Dermis blood vessel endothelial cell (primary cell): ENCODE measurements around the gene CD55. TPM values are rescaled to one million over a fixed set of nuclear protein-coding genes. Genes with fewer than 3 reads are reported as not detected.

Experiments
- DNase-seq: peaks from one replicate; pipeline ENCODE4 v3.0.0; 2010
- total RNA-seq: library from RNA; depleted of rRNA; stranded (reverse); fragments of >200 nt; gene quantifications from 2 replicates; pipeline ENCODE4 v1.2.3, GENCODE V29; 2014

CD55 gene
- total RNA-seq, 1 donor from 2014 or later: 87.5 TPM

DNA sequence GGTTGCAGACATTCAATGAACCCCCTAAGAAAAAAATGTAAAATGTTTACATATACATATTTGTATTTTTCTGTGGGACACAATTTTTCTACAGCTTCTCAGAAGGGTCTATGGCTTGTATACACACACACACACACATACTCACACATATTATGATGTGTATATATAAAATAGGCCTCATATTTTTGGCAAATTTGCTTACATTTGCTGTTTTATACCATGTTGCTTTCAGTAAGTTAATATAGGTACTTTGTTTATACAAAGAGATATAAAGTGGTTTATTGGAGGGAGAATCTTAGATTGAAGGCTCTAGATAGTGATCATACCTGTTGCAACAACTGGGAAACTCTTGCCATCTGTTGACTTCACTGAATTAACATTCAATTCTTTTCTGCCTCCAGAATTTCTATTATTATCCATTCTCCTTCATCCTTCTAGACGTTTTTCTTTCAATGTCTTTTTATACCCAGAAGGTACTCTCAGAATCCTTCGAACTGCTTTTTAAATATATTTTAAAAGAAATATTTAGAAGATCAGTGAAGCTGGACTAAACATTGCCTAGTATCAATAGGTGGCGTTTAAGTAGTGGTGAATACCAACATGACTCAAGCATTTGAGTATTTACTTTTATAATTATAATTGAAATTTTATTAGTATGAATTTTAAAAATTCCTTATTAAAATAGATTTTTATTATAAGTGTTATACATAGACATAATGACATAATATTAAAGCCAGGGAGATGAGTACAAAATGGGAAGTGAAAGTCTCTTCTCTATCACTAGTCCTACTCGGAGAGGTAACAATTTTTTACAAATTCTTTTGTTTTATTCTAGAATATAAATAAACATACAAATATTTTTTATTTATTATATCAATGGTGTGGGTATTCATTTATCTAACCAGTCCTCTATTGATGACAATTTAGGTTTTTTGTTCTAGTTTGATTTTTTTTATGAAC, 10.2 kb downstream of the CD55 start:
- no peak for DNase-seq

- no peak for DNase-seq
Measured at GRCh38 chr1:207333009-207333600, 11.6 kb downstream of the CD55 start.

GRCh38 chr1:207333620-207334019, 12.1 kb downstream of the CD55 start:
- DNase-seq: no peak

GRCh38 chr1:207334337-207334736, 12.9 kb downstream of the CD55 start:
- no peak for DNase-seq

GRCh38 chr1:207335138-207335537, 13.7 kb downstream of the CD55 start:
- no peak for DNase-seq

DNA sequence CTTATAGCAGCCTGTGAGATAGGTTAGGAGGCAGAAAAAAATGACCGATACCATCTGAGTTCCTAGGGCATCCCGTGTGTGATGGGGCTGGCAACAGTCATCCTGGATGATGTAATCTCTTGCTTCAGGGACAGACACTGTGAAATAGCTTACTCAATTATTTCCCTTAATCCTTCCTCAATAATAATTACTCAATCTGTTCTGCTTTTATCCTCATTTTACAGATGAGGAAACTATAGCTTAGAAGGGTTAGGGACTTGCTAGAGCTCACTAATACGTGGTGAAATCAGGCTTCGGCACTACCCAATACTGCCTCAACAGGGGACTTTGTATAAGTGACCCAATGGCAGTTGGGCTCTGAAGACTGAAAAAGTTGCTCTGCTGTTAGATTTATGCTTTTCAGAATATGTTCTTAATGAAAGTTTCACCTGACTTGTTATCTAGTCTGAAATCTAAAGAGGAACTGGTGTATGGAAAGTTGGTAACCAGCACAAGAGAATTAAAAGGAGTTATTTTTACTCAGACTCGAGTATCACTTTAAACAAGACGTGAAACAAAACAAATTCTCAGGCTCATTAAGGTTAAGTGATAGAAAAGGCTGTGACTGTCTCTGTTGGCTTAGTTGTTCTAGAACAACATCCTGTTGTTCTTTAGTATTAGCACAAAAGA, 14.4 kb downstream of the CD55 start:
- DNase-seq: peak; percentile 26

DNA sequence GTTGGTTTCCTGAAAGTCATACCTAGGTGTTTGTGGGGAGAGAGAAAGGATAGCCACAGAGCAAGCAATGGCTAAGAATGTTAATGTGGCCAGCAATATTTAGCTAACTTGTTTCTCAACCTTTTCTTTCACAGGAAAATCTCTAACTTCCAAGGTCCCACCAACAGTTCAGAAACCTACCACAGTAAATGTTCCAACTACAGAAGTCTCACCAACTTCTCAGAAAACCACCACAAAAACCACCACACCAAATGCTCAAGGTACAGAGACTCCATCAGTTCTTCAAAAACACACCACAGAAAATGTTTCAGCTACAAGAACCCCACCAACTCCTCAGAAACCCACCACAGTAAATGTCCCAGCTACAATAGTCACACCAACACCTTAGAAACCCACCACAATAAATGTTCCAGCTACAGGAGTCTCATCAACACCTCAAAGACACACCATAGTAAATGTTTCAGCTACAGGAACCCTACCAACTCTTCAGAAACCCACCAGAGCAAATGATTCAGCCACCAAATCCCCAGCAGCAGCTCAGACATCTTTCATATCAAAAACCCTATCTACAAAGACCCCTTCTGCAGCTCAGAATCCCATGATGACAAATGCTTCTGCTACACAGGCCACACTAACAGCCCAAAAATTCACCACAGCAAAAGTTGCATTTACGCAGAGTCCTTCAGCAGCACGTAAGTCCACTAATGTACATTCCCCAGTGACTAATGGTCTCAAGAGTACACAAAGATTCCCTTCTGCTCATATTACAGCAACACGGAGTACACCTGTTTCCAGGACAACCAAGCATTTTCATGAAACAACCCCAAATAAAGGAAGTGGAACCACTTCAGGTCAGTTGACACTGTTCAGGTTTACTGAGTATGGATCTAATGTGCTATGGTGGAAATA, 15.3 kb downstream of the CD55 start:
- DNase-seq: peak; percentile 43

GRCh38 chr1:207342332-207342731, 20.9 kb downstream of the CD55 start:
- DNase-seq: no peak

GRCh38 chr1:207343675-207344074, 22.2 kb downstream of the CD55 start:
- no peak for DNase-seq

GRCh38 chr1:207344221-207344620, 22.7 kb downstream of the CD55 start:
- DNase-seq: no peak

DNA sequence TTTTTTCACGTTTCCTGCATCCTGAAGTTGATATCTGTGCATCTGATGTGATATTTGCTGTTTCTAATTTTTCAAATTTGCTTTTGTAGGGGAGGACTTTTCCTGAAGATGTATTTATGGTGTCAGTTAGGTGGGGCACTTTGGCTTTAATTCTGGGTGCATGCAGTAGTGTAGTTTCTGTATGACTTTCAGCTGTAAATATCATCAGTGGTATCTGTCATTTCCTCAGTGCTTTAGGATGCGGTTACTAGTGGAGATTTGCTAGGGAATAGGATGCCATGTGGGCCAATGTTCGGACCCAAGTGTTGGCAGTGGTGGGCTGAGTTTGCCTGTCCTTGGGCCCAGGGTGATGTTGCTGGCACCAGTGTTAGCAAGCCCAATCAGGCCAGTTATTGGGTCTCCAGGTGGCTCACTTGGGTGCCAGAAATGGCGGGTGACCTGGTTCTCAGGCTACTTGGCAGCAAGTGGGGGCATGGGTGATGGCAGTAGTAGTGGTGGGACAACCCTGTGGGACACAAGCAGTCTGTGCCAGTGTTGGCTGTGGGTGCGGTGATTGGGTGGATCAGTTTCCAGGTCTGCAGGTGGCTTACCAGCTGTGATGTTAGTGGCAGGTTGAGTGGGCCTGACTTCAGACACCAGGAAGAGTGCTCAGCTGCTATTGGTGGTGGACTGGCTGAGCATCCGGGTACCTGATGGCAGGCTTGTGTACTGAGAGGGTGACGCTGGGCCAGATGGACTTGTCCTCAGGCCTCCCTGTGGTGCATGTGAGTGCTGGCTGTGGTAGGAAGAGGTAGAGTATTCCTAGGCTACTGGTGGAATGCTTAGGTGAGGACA, 24.4 kb downstream of the CD55 start:
- DNase-seq: no peak

- no peak for DNase-seq
Measured at GRCh38 chr1:207346513-207346912, 25.0 kb downstream of the CD55 start.

GRCh38 chr1:207349979-207350378, 28.5 kb downstream of the CD55 start:
- DNase-seq: no peak

GRCh38 chr1:207352554-207352953, 31.1 kb downstream of the CD55 start:
- DNase-seq: no peak

DNA sequence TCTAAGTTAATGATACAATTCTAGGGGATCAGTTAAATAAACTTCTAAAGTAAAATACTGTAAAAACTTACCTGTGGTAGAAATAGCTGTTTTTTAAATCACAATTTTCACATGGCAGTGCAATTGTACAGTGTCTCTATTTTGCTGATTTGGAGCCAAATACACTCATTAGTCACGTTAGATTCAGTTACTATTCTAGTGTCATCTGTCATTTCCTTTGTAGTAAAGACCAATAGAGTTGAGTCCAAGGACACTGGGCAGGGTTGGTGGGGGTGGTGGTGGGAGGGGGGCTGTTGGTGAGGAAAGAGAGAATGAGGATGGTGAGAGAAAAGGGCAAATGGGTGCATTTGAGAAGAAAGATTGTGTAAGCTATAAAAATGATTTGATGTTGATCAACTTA, 33.6 kb downstream of the CD55 start:
- peak; percentile 42 for DNase-seq

- no peak for DNase-seq
Measured at GRCh38 chr1:207355513-207356295, 34.2 kb downstream of the CD55 start.

- no peak for DNase-seq
Measured at GRCh38 chr1:207361029-207361428, 39.6 kb downstream of the CD55 start.

DNA sequence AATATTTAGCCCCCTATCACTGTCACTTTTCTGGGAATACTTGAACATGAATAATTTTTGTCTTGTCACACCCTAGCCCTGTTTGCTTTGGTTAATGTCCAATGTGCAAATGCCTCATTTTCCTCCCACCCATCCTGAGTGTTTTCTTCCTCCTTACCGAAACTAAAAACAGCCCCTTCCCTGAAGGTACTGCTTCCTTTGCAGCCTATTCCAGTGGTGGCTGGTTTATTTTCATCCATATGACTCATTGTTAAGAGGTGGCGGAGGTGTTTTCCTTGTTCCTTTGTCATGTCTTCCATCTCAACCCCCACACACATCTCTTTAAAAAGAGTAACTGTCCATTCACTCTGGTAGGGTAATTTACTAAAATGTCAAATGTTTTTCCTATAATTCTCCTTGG, 40.4 kb downstream of the CD55 start:
- peak; percentile 37 for DNase-seq

GRCh38 chr1:207362962-207363860, 41.7 kb downstream of the CD55 start:
- no peak for DNase-seq

DNA sequence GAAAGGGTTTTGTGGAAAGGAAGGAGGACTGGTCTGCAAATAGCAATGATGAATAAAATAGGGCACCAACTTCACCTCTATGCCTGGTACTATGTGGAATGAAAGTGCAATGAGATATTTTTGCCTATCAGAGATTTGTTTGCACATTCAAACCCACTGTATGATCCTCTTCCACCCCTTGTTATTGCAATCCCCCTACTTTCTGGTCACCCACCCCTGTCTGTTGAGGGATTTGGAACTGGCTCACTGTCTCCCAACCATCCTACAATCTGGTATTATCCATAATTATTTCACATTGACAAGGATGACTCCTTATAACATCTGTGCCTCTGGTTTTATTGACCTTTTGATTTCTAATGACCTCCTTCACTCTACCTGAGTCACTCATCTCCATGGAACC, 42.4 kb downstream of the CD55 start:
- no peak for DNase-seq
